HG03571 (cell line): ENCODE data around the gene FOSL1.

Experiments used
- ATAC-seq: cut with Tn5 transposase; IDR thresholded peaks from one replicate; pipeline ENCODE4 v1.9.1; 2021; ENCODE audit not compliant: unreplicated experiment

FOSL1 gene

DNA sequence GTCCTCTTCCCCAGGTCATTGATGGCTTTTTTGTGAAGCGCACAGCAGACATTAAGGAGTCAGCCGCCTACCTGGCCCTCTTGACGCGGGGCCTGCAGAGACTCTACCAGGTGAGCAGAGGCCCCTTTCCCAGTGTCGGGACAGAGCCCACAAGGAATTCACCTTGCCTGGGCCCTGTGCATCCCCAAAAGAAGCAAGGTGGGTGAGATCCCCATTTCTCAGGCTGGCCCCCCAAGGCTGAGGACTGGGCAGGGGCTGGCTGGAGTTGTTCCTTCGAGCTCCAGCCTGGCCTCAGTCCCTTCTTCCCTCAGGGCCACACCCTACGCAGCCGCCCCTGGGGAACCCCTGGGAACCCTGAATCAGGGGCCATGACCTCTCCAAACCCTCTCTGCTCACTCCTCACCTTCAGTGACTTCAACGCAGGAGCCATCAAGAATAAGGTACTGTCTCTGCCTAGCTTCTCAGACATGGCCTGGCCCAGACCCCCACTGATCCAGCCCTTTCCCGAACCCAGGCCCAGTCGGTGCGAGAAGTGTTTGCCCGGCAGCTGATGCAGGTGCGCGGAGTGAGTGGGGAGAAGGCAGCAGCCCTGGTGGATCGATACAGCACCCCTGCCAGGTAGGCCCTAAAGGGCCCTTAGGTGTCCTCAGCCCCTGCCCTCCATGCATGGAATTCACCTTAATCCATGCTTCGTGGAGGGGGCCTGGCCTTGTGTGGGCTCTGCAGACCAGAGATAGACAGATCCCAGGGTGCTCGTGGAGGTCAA is 35.3 kb downstream of the FOSL1 start:
- no peak for ATAC-seq

DNA sequence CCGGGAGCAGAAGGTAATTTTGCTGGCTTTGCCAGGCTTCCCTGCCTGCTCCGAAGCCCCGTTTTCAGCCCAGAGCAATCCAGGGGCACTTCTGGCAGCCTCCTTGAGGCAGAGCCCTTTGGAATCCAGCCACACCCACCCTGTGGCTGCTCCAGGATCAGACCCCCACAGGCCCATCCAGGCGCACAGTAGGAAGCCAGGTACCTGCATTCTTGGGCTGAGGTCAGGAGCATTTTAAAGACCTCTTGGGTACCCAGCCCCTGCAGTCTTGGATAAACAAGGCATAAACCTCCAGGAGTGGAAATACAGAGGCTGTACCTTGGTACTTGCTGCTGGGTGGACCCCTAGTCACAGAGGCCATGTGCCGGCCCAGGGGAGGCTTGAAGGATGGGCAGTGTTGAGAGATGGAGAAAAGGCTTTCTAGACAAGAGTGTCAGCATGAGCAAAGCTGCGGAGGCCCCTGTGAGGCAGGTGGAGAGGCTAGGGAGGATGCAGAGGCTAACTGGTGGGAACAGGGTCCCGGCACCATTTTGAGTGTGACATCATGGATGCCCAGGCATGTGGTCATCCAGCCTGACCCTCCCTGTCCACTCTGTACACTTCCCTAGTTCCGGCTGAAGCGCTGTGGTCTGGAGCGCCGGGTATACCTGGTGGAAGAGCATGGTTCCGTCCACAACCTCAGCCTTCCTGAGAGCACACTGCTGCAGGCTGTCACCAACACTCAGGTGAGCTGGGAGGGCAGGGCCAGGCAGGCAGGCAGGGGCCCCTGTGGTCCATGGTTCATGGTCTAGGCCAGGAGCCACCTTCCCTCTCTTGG is 36.1 kb downstream of the FOSL1 start:
- ATAC-seq, result no peak

DNA sequence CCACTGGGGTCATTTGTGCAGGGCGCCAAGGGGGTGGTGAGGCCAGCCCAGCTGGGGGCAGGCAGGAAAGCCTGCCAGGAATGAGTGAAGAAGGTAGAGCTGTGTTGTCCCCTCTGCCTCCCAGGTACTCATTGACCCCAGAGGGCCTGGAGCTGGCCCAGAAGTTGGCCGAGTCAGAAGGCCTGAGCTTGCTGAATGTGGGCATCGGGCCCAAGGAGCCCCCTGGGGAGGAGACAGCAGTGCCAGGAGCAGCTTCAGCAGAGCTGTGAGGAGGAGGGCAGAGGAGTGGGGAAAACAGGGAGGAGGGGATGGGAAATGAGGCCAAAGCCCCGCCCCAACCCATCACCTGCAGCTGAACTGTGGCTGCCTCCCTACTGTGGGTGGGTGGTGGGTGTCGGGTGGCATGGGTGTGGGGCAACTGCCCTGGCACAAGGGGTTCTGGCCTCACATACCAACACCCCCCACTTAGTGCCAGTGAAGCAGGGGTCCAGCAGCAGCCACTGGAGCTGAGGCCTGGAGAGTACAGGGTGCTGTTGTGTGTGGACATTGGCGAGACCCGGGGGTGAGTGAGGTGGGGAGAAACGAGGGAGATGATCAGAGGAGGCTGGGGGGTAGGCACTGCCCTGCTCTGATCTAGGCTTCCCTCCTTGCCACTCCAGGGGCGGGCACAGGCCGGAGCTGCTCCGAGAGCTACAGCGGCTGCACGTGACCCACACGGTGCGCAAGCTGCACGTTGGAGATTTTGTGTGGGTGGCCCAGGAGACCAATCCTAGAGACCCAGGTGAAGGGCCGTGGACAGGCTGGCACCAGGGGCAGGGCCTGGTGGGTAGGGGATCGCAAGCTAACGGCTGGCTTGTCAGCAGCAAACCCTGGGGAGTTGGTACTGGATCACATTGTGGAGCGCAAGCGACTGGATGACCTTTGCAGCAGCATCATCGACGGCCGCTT is 37.0 kb downstream of the FOSL1 start:
- no peak for ATAC-seq

DNA sequence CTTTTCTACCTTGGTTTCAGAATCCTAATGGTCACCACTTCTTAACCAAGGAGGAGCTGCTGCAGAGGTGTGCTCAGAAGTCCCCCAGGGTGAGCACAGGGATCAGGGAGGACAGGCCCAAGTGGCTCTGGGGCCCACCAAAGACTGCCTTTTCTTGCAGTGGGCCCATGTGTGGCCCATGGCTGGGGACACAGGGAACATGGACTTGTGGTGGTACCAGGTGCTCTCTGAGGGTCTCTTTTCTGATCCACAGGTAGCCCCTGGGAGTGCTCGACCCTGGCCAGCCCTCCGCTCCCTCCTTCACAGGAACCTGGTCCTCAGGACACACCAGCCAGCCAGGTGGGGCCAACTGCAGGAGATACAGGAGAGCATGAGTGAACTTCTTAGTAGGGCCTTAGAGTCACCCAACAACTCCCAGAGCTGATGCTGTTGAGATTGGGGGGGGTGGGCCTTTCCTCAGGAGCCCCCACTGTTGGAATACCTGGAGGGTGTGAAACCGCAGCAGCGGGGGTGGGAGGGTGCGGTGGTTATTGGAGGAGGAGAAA is 37.9 kb downstream of the FOSL1 start:
- no peak for ATAC-seq

DNA sequence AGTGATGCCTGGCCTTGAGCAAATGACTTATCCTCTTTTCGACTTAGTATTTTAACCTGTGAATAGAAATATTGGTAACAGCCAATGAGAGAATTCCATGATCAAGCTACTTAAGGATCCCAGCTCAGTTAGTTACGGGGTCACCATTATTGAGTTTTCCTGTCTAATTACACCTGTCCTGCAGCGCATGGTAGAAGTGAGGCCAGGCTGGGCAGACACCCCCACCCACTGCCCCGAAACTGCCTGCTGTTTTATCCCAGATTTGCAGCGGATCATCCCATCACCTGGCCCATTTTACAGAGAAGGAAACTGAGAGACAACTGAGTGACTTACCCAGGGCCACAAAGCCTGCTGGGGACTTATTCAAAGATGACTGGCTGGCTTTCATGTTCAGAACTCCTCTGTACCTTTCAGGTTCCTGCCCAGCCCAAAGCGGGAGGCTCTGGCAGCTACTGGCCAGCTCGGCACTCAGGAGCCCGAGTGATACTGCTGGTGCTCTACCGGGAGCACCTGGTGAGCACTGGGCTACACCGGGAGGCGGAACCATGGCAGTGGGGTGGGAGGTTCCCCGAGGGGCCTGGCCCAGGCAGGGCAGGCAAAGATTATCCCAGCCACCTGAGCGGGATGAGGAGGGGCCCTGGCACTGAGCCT is 38.5 kb downstream of the FOSL1 start:
- ATAC-seq, result no peak

DNA sequence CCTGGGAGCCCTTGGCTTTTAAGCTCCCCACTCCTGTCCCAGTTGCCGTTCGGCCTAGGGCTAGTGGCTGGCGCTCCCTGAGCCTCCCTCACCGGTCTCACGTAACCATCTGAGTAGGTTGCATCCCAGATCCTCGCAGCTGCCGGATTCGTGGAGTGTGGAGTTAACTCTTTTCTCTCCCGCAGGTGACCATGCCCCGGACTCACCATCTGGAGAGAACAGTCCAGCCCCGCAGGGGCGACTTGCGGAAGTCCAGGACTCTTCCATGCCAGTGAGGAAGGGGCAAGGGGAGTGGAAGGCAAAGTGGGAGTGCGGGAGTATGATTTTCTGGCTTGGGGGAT is 39.1 kb downstream of the FOSL1 start:
- ATAC-seq, result no peak

DNA sequence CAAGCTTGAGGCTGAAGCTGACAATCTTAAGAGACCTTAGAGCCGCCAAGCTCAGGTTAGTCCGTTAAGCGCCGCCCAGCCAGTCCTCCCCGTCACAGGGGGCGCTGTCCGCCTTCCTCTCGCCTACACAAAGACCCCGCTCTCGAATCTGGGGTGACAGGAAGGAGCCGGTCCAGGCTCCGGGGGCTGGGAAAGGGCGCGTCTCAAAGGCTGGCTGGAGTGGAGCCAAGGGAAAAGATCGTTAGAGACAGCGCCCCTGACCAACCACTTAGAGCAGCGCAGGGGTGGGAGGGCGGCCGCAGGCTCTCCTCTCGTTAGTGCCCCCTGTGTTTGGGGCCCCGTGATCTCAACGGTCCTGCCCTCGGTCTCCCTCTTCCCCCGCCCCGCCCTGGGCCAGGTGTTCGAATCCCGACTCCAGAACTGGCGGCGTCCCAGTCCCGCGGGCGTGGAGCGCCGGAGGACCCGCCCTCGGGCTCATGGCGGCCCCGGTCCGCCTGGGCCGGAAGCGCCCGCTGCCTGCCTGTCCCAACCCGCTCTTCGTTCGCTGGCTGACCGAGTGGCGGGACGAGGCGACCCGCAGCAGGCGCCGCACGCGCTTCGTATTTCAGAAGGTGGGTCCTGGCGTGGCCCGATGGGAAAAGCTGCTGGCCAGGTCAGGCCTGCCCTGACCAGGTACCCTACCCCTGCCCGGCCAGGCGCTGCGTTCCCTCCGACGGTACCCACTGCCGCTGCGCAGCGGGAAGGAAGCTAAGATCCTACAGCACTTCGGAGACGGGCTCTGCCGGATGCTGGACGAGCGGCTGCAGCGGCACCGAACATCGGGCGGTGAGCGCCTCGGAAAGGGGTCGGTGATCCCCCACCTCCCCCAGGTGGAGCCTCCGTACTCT is 39.7 kb downstream of the FOSL1 start, which contains the start of gene MUS81:
Gene MUS81 (plus strand): TSS at position 156 of the 887 bp plus-strand sequence. CDS start 321 bp downstream, at position 477.
- no peak for ATAC-seq

DNA sequence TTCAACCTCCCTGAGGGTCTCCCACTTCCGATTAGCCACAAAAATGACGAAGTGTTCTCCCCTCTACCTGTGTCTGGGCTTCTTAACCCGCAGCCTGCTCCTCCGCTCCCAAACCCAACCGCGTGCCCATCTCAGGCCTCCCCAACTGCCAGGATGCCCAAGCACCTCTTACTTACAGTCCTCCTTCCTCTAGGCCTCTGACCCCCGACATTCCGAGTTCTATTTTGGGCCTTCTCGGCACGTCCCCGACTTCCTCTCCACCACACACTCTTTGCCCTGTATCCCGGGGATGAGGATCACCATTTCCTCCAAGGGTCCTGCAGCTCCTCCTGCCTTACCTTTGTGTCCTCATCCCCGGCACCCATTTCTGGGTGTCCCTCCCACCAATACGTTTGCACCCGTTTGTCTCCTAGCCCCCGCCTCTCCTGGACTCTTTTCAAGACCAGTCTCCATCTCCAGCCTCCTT is 40.3 kb downstream of the FOSL1 start:
- ATAC-seq, result no peak

DNA sequence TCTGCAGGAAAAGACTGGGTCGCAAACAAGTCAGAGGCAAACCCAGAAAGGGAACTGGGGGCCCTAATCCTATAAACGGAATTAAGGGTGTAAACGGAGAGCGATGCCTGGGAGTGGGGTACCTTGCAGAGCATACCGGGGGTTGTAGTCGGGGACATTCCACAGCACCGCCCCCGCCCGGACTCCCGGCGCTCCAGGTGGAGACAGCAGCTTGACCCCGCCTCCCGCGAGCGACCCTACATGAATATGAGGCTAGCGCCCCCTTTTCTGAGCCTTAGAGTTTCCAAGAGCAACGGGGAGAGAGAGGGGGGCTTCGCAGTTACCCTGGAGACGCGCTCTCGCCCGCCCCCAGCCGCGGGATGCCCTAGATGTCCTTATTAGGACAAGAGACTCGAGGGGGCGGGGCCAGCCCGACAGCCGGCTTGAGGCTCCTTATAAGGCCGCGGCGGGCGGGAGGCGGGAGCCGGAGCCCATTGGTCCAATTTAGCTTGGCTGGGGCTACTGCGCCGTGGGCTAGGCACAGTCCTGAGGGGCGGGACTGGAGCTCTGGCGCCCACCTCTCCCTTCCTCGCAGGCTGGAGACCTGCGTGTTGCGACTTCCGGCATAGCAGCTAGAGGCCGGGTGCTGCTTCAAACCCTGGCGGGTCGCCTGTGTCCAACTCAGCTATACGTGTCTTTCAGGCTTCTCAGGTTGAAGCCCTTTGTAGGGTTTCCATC is 40.9 kb downstream of the FOSL1 start:
- ATAC-seq, result peak; percentile 46

DNA sequence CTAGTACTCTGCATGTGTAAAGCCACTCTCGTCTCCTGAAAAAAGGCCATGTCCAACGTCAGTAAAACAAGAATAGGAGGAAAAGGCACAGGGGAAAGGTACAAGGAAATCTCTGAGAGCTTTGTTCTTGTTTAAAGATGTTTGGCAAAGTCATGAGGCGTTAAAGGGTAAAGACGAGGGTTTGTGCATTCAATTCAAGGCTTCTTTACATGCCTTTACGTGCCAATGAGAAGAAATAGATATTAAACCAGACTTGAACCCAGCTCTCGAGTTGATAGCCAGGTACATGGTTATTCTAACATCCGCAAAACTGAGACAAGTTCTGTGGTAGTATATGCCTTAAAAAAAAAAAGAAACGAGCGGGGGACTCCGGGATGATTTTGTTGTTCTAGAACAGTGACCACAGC is 41.5 kb downstream of the FOSL1 start:
- no peak for ATAC-seq

DNA sequence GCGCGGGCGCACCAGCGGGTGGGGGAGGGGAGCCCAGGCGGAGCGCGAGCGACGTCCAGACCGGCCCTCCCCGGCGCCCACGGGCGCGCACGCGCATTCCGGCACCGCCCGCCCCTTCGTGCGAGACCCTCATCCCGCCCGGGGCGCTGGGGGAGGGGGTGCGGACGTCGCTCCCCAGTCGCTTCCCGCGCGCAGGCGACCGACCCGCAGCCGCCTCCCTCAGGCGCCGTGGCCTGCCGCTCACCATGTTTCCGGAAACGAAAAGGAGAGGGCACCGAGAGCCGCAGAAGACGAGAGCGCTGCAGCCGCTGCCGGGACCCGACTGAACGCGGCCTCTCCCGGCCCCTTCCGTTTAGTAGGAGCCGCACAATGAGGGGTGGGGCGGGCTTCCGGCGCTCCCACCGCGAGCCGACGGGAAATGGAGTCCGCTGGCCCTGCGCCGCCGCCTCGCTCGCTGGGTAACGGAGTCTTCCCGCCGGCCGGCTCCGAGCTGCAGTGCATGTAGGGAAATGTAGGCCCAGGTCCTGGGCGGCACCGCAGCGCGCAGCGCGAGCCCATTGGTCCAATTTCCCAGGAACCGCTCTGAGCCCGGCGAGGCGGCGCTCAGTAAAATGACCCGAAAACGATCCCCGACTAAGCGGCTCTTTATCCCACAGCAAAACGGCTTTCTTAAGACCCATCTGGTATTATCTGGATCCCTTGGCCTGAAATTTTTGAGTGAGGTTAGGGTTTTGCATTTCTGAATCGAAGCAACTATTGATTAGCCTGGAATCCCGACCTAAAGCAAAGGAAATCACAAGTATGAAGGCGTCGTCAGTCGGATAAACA is 42.1 kb downstream of the FOSL1 start, which contains the start of gene CFL1:
Gene CFL1 (minus strand): TSS at position 328 of the 828 bp plus-strand sequence. CDS start 81 bp downstream, at position 247.
- ATAC-seq, result peak; percentile 33

DNA sequence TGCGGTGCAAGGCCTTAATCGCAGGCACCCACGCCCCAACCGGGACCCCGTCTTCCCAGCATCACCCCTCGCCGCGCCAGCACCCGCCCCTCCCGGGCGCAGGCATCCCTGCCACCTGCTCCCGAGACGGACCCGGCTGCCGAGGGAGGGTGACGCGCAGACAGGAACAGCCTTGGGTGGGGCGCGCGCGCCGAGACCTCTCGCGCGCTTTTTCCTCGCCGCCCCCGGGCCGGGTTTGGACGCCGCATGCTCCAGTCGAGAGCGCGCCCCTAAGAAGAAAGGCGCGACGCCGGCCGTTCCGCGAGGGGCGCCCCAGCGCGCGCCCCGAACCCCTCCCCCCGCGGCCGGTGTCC is 42.7 kb downstream of the FOSL1 start:
- ATAC-seq, result no peak

DNA sequence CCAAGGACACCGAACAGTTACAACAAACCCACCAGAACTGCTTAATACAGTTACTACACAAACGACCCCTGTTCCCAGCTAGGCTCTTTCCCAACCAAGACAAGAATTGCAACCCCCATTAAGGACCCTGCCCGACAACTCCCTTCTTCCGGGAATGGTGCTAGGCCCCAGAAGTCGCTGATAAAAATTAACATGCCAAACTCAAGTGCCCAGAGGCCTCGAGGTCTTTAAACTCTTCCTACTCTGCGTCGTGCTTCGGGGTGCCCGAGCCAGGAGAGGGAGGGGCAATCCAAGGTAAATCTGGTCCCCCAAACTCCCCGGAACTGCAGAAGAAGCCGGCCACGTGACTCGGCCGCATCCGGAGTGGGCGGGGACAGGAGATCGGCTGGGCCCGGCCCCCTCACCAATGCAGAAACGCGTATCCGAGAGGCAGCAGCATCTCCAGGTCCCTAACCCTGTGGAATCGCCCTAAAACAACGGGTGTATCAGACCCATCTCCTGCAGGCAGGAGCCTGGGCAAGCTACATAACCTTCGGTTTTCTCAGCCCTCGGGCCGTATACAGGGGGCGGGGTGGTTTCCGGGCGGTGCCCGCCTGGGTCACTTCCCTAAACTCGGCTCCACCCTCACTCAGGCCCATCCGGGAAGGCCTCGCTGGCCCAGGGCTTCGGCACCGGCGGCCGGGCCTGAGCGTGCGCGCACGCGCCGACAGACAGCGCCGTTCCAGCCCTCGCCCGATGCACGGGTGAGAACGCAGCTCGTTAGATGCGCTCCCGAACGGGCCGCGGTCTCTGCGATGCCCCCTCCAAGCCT is 43.3 kb downstream of the FOSL1 start:
- peak; percentile 31 for ATAC-seq

DNA sequence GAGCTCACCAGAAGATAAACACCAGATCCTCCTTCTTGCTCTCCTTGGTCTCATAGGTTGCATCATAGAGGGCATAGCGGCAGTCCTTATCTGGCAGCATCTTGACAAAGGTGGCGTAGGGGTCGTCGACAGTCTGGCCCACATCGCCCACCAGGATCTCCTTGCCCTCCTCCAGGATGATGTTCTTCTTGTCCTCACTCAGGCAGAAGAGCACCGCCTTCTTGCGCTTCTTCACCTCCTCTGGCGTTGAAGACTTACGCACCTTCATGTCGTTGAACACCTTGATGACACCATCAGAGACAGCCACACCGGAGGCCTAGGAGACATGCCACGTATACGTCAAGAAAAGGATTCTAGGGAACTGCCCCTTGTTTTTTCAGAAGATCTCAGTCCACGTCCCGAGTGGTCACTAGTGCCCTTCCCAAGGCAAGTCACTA is 44.2 kb downstream of the FOSL1 start:
- ATAC-seq, result no peak

DNA sequence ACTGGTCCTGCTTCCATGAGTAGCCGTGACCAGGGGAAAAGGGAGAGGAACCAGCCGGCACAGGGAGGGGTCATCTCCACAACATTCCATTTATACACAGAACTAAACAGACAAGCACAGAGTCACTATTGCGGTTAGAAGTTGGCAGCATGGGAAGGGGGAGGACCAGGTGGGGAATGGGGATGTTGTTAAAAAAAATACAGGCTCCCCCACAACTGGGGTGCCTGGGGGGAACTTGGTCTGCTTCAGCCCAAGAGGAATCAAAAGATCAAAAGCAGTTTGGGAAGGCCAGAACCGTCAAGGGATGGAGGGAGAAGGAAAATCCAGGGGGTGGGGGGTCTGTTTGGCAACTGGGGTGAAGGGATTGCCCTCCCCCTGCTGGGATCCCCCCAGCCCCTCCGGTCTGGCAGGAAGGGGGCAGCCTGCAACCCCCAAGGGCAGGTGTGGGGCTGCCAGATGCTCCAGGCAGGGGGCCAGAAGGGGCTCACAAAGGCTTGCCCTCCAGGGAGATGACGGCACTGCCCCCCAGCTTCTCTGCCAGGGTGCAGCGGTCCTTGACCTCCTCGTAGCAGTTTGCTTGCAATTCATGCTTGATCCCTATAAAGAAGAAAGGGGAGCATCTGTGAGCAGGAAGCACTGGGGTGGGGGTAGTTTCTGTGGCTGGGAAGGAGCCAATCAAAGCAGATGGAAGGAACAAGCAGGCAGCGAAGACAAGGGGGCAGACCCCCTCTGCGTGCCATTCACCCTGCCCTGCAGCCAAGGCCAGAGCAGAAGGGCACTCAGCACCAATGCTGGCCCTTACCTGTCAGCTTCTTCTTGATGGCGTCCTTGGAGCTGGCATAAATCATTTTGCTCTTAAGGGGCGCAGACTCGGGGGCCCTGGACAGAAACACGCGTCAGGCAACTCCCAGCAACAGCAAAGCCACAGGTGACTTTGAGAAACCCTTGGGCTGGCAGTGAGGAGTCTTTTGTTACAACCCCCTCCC is 45.0 kb downstream of the FOSL1 start:
- ATAC-seq, result no peak

DNA sequence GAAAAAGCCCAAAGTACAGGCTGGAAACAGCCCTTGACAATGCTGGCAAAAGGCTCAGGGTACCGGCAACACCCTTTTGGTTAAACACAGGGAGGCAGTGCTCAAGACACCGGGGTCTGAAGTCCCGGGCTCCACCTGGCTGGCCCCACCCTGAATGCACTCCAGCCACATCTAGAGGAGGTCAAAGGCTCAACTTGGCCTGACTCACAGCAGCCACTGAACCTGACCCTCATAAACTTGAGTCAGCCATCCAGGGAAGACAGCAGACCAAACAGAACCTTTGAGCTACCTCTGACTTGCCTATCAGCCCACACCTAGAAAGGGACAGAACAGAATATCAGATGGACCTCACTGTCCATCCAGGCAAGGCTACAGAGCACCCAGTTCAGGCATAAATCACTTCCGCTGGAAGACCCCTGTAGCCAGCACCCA is 46.0 kb downstream of the FOSL1 start:
- ATAC-seq, result no peak
